GM21737 (cell line): ENCODE results near the gene DIAPH1.
A peak's percentile ranks its signal among the peaks of the same experiment; 100 is the strongest.
"Not testable (repeated sequence)": the region's sequence is repeated elsewhere in the genome, so short reads cannot be mapped to it uniquely, and the experiment has no call there.

Experiments
- ATAC-seq: cut with Tn5 transposase; IDR thresholded peaks from one replicate; pipeline ENCODE4 v1.9.1; 2021; ENCODE audit warnings: mild to moderate bottlenecking, moderate library complexity; ENCODE audit not compliant: unreplicated experiment

The DIAPH1 gene

GRCh38 chr5:141613344-141613743 is 5.5 kb downstream of the DIAPH1 start:
- no peak for ATAC-seq

GRCh38 chr5:141611289-141611688 is 7.5 kb downstream of the DIAPH1 start:
- no peak for ATAC-seq

GRCh38 chr5:141609921-141610320 is 8.9 kb downstream of the DIAPH1 start:
- not testable (repeated sequence) for ATAC-seq

GRCh38 chr5:141609044-141609443 is 9.8 kb downstream of the DIAPH1 start:
- no peak for ATAC-seq

- ATAC-seq, result no peak
Observed at GRCh38 chr5:141608557-141608956, 10.2 kb downstream of the DIAPH1 start.

GRCh38 chr5:141608046-141608445 is 10.8 kb downstream of the DIAPH1 start:
- no peak for ATAC-seq

- ATAC-seq, result peak; percentile 93
Observed at GRCh38 chr5:141605523-141606277, 13.1 kb downstream of the DIAPH1 start.

- no peak for ATAC-seq
Observed at GRCh38 chr5:141603923-141604717, 14.7 kb downstream of the DIAPH1 start.

GRCh38 chr5:141602606-141603005 is 16.2 kb downstream of the DIAPH1 start:
- ATAC-seq, result no peak

GRCh38 chr5:141598391-141599345 is 20.1 kb downstream of the DIAPH1 start:
- ATAC-seq, result no peak

GRCh38 chr5:141597814-141598213 is 21.0 kb downstream of the DIAPH1 start:
- no peak for ATAC-seq

- ATAC-seq, result no peak
Observed at GRCh38 chr5:141597394-141597793, 21.4 kb downstream of the DIAPH1 start.

- ATAC-seq, result no peak
Observed at GRCh38 chr5:141596867-141597266, 21.9 kb downstream of the DIAPH1 start.

GRCh38 chr5:141590127-141590526 is 28.7 kb downstream of the DIAPH1 start:
- ATAC-seq, result no peak

- no peak for ATAC-seq
Observed at GRCh38 chr5:141586246-141586645, 32.6 kb downstream of the DIAPH1 start.

GRCh38 chr5:141585594-141585993 is 33.2 kb downstream of the DIAPH1 start:
- ATAC-seq, result no peak

GRCh38 chr5:141574122-141574510 is 44.7 kb downstream of the DIAPH1 start:
- no peak for ATAC-seq

- no peak for ATAC-seq
Observed at GRCh38 chr5:141573489-141574121, 45.2 kb downstream of the DIAPH1 start.

- no peak for ATAC-seq
Observed at GRCh38 chr5:141570655-141571054, 48.1 kb downstream of the DIAPH1 start.

- ATAC-seq, result no peak
Observed at GRCh38 chr5:141567513-141568117, 51.2 kb downstream of the DIAPH1 start.
